T-cell (primary cell): ENCODE measurements around the gene FYN. TPM values are rescaled to one million over a fixed set of nuclear protein-coding genes. Genes with fewer than 3 reads are reported as not detected.

ENCODE experiments used
- ATAC-seq, 4 experiments: fragments of 200-7000 bp in 3 of 4; fragments of 150-1000 bp in 1 of 4; cut with Tn5 transposase; replicated peaks in 1 of 4; 1 replicate in 3 of 4; 2 replicates in 1 of 4; pipeline ENCODE4 v1.10.0; 2021; ENCODE audit warnings: moderate library complexity in 3 of 4, mild to moderate bottlenecking in 2 of 4, moderate number of reproducible peaks in 1 of 4
- CTCF ChIA-PET, 2 donors: fragments of 300-600 bp; sonication (Branson Sonifier 250); formaldehyde crosslinking; loops; one replicate each; lab custom pipeline; 2022; ENCODE audit warnings: antibody characterized with exemption in 2 of 2; lab: Charles Lee
- POLR2A ChIA-PET, 2 donors: fragments of 300-600 bp; sonication (Branson Sonifier 250); formaldehyde crosslinking; loops; one replicate each; lab custom pipeline; 2022; ENCODE audit warnings: antibody characterized with exemption in 2 of 2; lab: Charles Lee
- DNase-seq, 35 experiments: peaks; one replicate each; pipeline versions ENCODE4 v3.0.0 to v3.0.0-alpha.2; 2013 to 2023
- H3K27ac ChIP-seq: one replicate; pipeline ENCODE4 v1.5.1; 2013; ENCODE audit warnings: low read length
- H3K27me3 ChIP-seq, 2 experiments: replicated peaks in 1 of 2; 1 replicate in 1 of 2; 2 replicates in 1 of 2; pipeline versions ENCODE4 v1.6.1 to v1.7.0; 2013; ENCODE audit warnings: low read length in 1 of 2, mixed read lengths in 1 of 2; ENCODE audit not compliant: control insufficient read depth in 2 of 2, insufficient read depth in 2 of 2; ENCODE audit errors: extremely low read depth in 1 of 2
- H3K36me3 ChIP-seq, 2 donors: 1 replicate in 1 of 2; 2 replicates in 1 of 2; pipeline versions ENCODE4 v1.6.1 to v1.7.0; 2013; ENCODE audit warnings: low read length in 1 of 2; ENCODE audit not compliant: control insufficient read depth in 2 of 2, insufficient read depth in 1 of 2; ENCODE audit errors: extremely low read depth in 1 of 2
- H3K4me1 ChIP-seq, 2 experiments: 1 replicate in 1 of 2; 2 replicates in 1 of 2; pipeline versions ENCODE4 v1.6.1 to v1.7.0; 2013; ENCODE audit warnings: low read length in 2 of 2, mixed read lengths in 1 of 2; ENCODE audit not compliant: insufficient read depth in 2 of 2, control insufficient read depth in 1 of 2; ENCODE audit errors: extremely low read depth in 1 of 2
- H3K4me3 ChIP-seq, 2 donors: 1 replicate in 1 of 2; 2 replicates in 1 of 2; pipeline versions ENCODE4 v1.5.1 to v1.7.0; 2013; ENCODE audit warnings: mild to moderate bottlenecking in 2 of 2, low read length in 1 of 2, moderate library complexity in 1 of 2; ENCODE audit not compliant: control insufficient read depth in 1 of 2; ENCODE audit errors: extremely low read depth in 1 of 2
- H3K9me3 ChIP-seq: 2 replicates; pipeline ENCODE4 v1.7.0; 2013
- H3K27ac Mint-ChIP-seq, 2 donors: one replicate each; pipeline ENCODE4 v1.8.0; 2020 to 2021; ENCODE audit warnings: mild to moderate bottlenecking in 2 of 2, mixed read lengths in 2 of 2
- H3K27me3 Mint-ChIP-seq, 2 donors: one replicate each; pipeline ENCODE4 v1.8.0; 2021 to 2022; ENCODE audit warnings: mixed read lengths in 2 of 2
- H3K36me3 Mint-ChIP-seq: one replicate; pipeline ENCODE4 v1.8.0; 2021; ENCODE audit warnings: mixed read lengths
- H3K4me1 Mint-ChIP-seq, 3 donors: one replicate each; pipeline ENCODE4 v1.8.0; 2020 to 2022; ENCODE audit warnings: mixed read lengths in 3 of 3, mild to moderate bottlenecking in 1 of 3
- H3K4me3 Mint-ChIP-seq, 3 donors: one replicate each; pipeline ENCODE4 v1.8.0; 2020 to 2022; ENCODE audit warnings: mild to moderate bottlenecking in 3 of 3, mixed read lengths in 3 of 3, moderate library complexity in 3 of 3
- H3K9me3 Mint-ChIP-seq, 3 donors: one replicate each; pipeline ENCODE4 v1.8.0; 2020 to 2022; ENCODE audit warnings: mixed read lengths in 3 of 3
- WGBS: methylation state at CpG from one replicate; pipeline ENCODE4 v1.1.5; 2013; ENCODE audit warnings: missing lambda C conversion rate; ENCODE audit not compliant: insufficient coverage; 5-methylcytosine and 5-hydroxymethylcytosine counted together
- total RNA-seq, 35 experiments: library from RNA in 6 of 35; stranded (reverse) in 6 of 35; fragments of 120-200 nt in 1 of 35; gene quantifications; one replicate each; pipeline versions ENCODE4 v1.2.1 to v1.2.4 and lab custom pipeline; 2013 to 2026

FYN gene
- total RNA-seq, 5 donors from 2014 or later (not counting 1 experiment from before 2014, with no cell fraction given), result 466 to 573 (median 534) TPM

DNA sequence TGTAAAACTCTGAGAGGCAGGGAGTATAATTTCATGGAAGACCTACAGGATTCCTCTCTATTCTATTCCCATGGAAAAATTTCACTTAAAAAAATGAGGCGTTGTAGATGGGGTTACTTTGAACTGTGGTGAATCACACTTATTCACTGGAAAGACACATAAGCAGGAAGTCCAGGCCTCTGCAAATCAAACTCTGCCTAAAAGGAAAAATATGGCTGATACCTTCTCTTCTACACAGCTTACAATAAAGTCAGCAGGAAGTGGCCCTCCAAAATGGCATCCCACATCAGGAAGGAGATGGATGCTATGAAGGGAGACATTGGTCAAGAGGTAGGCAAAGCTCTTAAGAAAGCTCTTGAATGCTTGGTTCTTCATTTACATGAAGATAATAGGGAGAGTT lies 115.9 kb downstream of the FYN start:
- Mint-ChIP-seq H3K27me3 (no peaks in the 10 kb centered on the region), H3K36me3 (peaks cover 45% of the 10 kb centered on the region), H3K9me3 (peaks cover 0 to 2% (median 0%) of the 10 kb centered on the region in 3 donors), H3K4me3 (peak overlapping the region; percentile 91 to 98 (median 95)), H3K4me1 (peaks cover 93 to 95% (median 95%) of the 10 kb centered on the region in 3 donors), H3K27ac (peak overlapping the region; percentile 97 to 99)
- DNase-seq (peak in 7 of 35 experiments; percentile 12 to 74 (median 32)), ATAC-seq (peak in 1 of 4 experiments; percentile 37)
- ChIA-PET CTCF (no interaction called here), POLR2A (interaction anchor here (0.5 to 1.2 kb wide), 5 partner anchors 9 to 116 kb away, joined by 3 to 8 read pairs (median 3); partner anchors contain the start of gene FYN (in 1 of the 2))
- Histone ChIP-seq H3K27ac (peak overlapping the region; percentile 98), H3K4me1 (peaks cover 62 to 94% of the 10 kb centered on the region in 2 experiments), H3K36me3 (peaks cover 0 to 27% of the 10 kb centered on the region in 2 donors), H3K4me3 (peak overlapping the region in 1 of 2 donors; percentile 56), H3K27me3 (no peaks in the 10 kb centered on the region), H3K9me3 (no peaks in the 10 kb centered on the region)
- WGBS, result no CpG with 5 or more reads among the region's 1 CpG

DNA sequence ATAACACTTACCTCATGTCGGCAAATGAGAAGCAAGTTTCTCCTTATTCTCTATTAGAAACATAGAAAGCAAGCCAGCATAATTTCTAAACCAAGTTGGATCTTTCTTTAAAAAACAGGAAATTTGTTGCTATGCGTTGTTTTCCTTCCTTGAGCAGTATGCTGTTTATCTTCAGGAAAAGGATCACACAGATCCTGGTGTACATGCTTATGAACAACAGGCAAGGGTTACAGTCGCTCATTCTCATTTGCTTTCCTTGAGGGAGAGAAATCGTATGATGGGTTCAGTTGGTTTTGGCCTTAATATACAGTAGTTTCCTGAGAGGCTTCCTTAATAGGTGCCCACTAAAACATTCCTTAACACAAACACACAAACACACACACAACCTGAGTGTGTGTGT lies 118.8 kb downstream of the FYN start:
- peak overlapping the region; percentile 41 to 98 (median 81) for H3K4me3 Mint-ChIP-seq
- Histone ChIP-seq H3K27me3 (no peaks in the 10 kb centered on the region), H3K9me3 (no peaks in the 10 kb centered on the region), H3K27ac (peak overlapping the region; percentile 98), H3K4me3 (peak overlapping the region in 1 of 2 donors; percentile 26), H3K36me3 (peaks cover 0 to 22% of the 10 kb centered on the region in 2 donors), H3K4me1 (peaks cover 60 to 93% of the 10 kb centered on the region in 2 experiments)
- DNase-seq, result no peak
- ChIA-PET CTCF (interaction anchor here in 1 of 2 donors (0.6 to 2.0 kb wide), 6 partner anchors 9 to 32 kb away, joined by 3 to 19 read pairs (median 4); no protein-coding TSS in a partner anchor), POLR2A (interaction anchor here (0.5 to 3.3 kb wide), 15 partner anchors 8 to 495 kb away, joined by 3 to 24 read pairs (median 4); no protein-coding TSS in a partner anchor)
- peaks cover 91 to 93% (median 92%) of the 10 kb centered on the region in 3 donors for H3K4me1 Mint-ChIP-seq
- peaks cover 65% of the 10 kb centered on the region for H3K36me3 Mint-ChIP-seq
- no peaks in the 10 kb centered on the region for H3K27me3 Mint-ChIP-seq
- ATAC-seq, result no peak
- WGBS, result 43% methylated on average over 1 of the region's 4 CpGs
- peaks cover 0 to 4% (median 0%) of the 10 kb centered on the region in 3 donors for H3K9me3 Mint-ChIP-seq
- H3K27ac Mint-ChIP-seq, result peak overlapping the region; percentile 97 to 99

DNA sequence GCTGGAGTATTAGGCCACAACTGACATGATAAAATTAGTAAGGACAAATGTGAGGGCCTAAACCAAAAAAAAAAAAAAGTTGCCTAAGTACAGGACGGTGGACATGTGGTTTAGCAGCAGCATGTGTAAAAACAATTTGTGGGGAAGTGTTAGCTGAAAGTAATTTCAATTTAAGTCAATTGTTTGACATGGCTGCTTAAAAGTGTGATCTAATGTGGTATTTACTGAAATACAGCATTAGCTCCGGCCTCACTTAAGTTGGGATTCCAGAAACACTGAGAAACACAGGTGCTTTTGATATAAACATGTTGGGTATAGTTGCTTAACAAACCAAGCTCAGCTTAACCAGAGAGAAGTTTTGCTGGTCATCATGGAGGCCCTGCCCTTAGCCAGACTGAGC lies 119.7 kb downstream of the FYN start:
- Histone ChIP-seq H3K36me3 (peaks cover 0 to 26% of the 10 kb centered on the region in 2 donors), H3K4me1 (peaks cover 57 to 93% of the 10 kb centered on the region in 2 experiments), H3K27me3 (no peaks in the 10 kb centered on the region), H3K4me3 (no peak overlapping the region), H3K9me3 (no peaks in the 10 kb centered on the region), H3K27ac (peak overlapping the region; percentile 98)
- CTCF ChIA-PET, result interaction anchor here in 1 of 2 donors (0.9 to 2.0 kb wide), 9 partner anchors 9 to 290 kb away, joined by 3 to 19 read pairs (median 3); no protein-coding TSS in a partner anchor
- POLR2A ChIA-PET, result interaction anchor here (0.5 to 3.3 kb wide), 9 partner anchors 10 to 243 kb away, joined by 3 to 24 read pairs (median 5); no protein-coding TSS in a partner anchor
- H3K27ac Mint-ChIP-seq, result peak overlapping the region; percentile 97 to 99
- no peaks in the 10 kb centered on the region for H3K27me3 Mint-ChIP-seq
- peaks cover 67% of the 10 kb centered on the region for H3K36me3 Mint-ChIP-seq
- H3K4me1 Mint-ChIP-seq, result peaks cover 91 to 93% (median 92%) of the 10 kb centered on the region in 3 donors
- ATAC-seq (no peak), DNase-seq (no peak)
- peaks cover 0 to 4% (median 0%) of the 10 kb centered on the region in 3 donors for H3K9me3 Mint-ChIP-seq
- peak overlapping the region; percentile 41 to 98 (median 81) for H3K4me3 Mint-ChIP-seq
- 13% methylated on average over 1 of the region's 2 CpGs for WGBS

DNA sequence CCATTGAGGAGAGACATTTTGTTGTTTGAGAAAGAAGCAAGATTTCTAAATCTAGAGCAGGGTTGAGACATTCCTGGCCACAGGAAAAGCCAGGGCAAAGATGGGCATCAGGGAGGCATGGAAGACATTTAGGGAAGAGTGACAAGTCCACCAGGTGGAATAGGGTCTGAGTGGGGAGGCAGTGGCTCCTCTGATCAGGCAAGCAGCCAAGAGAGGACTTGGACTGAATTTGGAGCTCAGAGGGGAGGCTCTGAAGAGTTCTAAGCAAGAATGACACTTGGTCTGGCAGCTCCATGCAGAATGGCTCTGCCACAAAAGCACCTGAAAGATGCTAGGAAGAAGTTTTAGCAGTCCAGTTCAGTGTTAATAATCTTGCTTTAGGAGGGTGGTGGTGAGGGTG lies 120.8 kb downstream of the FYN start:
- peak overlapping the region; percentile 97 to 99 for H3K27ac Mint-ChIP-seq
- CTCF ChIA-PET, result interaction anchor here (0.7 to 2.0 kb wide), 10 partner anchors 9 to 297 kb away, joined by 3 to 19 read pairs (median 4); no protein-coding TSS in a partner anchor
- H3K4me1 ChIP-seq, result peaks cover 60 to 93% of the 10 kb centered on the region in 2 experiments

DNA sequence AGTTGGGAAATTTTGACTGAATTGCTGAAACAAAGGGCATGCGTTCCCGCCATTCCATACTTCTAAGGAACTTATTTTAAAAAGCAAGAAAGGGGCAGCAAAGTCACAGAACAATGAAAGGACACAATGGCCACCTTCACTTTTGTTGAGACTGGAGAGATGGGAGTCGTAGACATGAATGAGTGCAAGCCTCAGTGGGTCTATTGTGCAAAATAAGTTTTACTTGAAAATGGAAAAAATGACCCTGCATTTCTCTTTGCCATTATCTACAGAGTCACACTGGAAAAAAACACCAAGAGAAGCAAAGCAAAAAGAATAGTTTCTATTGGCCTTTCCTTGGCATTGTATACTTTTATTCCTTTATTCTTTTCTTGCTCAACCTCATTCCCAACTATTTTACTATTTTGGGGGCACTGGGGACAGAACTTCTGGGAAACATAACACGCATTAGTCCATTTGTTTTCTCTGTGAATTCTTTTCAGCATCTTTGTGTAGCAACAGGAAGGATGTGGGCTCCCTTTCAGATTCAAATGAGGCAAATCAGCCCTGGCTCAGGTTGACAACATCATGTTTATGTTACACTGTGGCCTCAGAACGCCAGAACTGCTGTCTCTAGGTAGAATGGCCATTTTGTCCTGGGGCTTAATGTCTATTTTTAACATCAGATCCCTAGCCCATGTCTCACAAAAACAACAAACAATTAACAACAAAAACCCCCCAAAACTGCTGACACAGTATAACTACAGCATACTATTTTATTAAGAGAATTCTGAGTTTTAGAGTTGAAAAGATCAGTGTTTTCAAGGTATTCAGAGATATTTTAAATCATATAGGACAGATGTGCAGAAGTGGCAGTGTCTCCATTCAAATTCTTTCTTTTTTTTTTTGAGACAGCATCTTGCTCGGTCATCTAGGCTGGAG lies 122.2 kb downstream of the FYN start:
- Mint-ChIP-seq H3K36me3 (peaks cover 74% of the 10 kb centered on the region), H3K27me3 (no peaks in the 10 kb centered on the region), H3K9me3 (peaks cover 0 to 4% (median 0%) of the 10 kb centered on the region in 3 donors), H3K4me1 (peaks cover 96 to 99% (median 98%) of the 10 kb centered on the region in 3 donors), H3K4me3 (peak overlapping the region; percentile 41 to 66 (median 65)), H3K27ac (peak overlapping the region; percentile 97 to 99)
- Histone ChIP-seq H3K36me3 (peaks cover 0 to 36% of the 10 kb centered on the region in 2 donors), H3K4me3 (no peak overlapping the region), H3K27ac (peak overlapping the region; percentile 98), H3K9me3 (no peaks in the 10 kb centered on the region), H3K4me1 (peaks cover 67 to 93% of the 10 kb centered on the region in 2 experiments), H3K27me3 (no peaks in the 10 kb centered on the region)
- peak in 33 of 35 experiments; percentile 46 to 89 (median 68) for DNase-seq
- CTCF ChIA-PET, result interaction anchor here in 1 of 2 donors (0.5 to 0.7 kb wide), 2 partner anchors 9 to 322 kb away, joined by 3 to 9 read pairs; no protein-coding TSS in a partner anchor
- POLR2A ChIA-PET, result interaction anchor here (0.6 to 3.3 kb wide), 7 partner anchors 9 to 212 kb away, joined by 3 to 24 read pairs (median 5); no protein-coding TSS in a partner anchor
- peak; percentile 91 to 98 (median 93) for ATAC-seq
- 17% methylated on average over 2 of the region's 6 CpGs for whole genome bisulfite sequencing

More for the DNA sequence above, 120.8 kb downstream of the FYN start:
- POLR2A ChIA-PET, result interaction anchor here (0.9 to 3.3 kb wide), 7 partner anchors 9 to 25 kb away, joined by 3 to 24 read pairs (median 4); no protein-coding TSS in a partner anchor
- Mint-ChIP-seq H3K4me1 (peaks cover 90 to 93% (median 92%) of the 10 kb centered on the region in 3 donors), H3K36me3 (peaks cover 70% of the 10 kb centered on the region), H3K9me3 (peaks cover 0 to 4% (median 0%) of the 10 kb centered on the region in 3 donors), H3K4me3 (peak overlapping the region; percentile 41 to 62 (median 41)), H3K27me3 (no peaks in the 10 kb centered on the region)
- ATAC-seq (no peak), DNase-seq (no peak)
- no peaks in the 10 kb centered on the region for H3K27me3 ChIP-seq
- peak overlapping the region; percentile 98 for H3K27ac ChIP-seq
- peaks cover 0 to 30% of the 10 kb centered on the region in 2 donors for H3K36me3 ChIP-seq
- no peak overlapping the region for H3K4me3 ChIP-seq
- H3K9me3 ChIP-seq, result no peaks in the 10 kb centered on the region
